HTR-8/SVneo (cell line): ENCODE measurements around the gene EMILIN1.
"Not testable (repeated sequence)": the region's sequence is repeated elsewhere in the genome, so short reads cannot be mapped to it uniquely, and the experiment has no call there.

ENCODE experiments used
- DNase-seq: peaks from one replicate; pipeline ENCODE4 v3.0.0; 2011; ENCODE audit warnings: low spot score, mixed read lengths; ENCODE audit not compliant: insufficient read length
- FAIRE-seq: peaks from 2 replicates; lab custom pipeline; 2011; peaks lifted over from hg19 to GRCh38; lab: Jason Lieb, UNC

Gene EMILIN1

GRCh38 chr2:27053321-27053720 is 25.1 kb upstream of the EMILIN1 start:
- DNase-seq (no peak), FAIRE-seq (no peak)

- FAIRE-seq (no peak), DNase-seq (no peak)
Measured at GRCh38 chr2:27053776-27054175, 24.6 kb upstream of the EMILIN1 start.

DNA sequence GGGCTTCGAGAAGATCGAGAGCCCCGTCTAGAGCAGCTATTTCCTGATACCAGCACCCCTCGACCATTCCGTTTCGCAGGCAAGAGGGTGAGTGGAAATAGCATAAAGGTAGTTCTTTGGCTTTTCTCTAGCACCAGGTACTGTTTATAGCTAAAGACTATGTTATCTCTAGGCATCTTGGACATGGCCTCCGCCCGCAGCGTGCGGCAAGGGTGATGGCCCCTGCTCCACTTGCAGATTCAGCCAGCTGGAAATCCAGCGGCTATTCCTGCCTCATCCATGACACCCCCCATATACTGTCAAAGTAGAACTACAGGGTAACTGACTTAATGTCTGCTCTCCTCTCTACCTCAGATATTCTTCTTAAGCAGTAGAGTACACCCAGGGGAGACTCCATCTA is 23.7 kb upstream of the EMILIN1 start:
- DNase-seq (no peak), FAIRE-seq (no peak)

DNA sequence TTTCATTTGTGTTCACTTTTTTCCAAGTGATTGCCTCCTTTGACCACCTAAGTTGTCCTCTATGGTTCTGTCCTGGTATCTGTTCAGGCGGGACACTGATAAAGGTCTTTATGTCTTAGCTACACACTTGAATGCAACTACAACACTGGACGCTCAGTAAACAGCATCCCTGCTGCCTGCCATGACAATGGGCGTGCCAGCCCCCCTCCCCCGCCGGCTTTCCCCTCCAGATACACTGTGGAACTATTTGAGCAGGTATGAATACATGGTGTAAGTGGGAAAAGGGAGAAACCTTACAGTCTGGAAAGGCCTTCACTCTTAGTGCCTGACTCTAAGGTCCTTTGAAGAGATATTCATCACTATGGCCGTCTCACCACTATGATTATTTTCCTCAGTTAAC is 21.2 kb upstream of the EMILIN1 start:
- no peak for DNase-seq
- no peak for FAIRE-seq

GRCh38 chr2:27058210-27058609 is 20.2 kb upstream of the EMILIN1 start:
- no peak for FAIRE-seq
- no peak for DNase-seq

DNA sequence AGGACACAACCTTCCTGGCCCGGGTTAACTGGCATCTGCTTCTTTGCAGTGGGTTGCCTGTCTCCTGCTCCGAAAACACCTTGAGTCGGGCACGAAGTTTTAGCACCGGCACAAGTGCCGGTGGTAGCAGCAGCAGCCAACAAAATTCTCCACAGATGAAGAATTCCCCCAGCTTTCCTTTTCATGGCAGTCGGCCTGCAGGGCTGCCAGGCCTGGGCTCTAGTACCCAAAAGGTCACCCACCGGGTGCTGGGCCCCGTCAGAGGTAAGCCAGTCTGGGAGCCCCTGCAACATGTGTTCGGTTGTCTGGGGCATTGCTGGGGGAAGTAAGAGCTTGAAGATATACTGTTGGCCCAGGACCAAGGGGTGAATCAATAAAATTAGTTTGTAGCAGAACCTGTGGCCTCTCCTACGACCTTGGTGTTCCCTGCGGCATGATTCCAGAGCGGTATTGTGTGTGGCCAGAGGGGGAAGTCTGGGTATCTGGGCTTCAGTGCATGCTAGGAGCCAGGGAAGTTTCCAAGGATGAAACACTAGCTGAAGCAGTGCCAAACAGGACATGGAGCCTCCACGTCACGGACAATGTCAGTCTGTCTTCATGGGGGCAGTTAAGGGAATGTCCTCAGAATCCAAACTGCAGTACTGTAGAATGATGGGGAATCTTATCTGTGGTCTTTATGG is 19.1 kb upstream of the EMILIN1 start:
- FAIRE-seq = no peak
- no peak for DNase-seq

DNA sequence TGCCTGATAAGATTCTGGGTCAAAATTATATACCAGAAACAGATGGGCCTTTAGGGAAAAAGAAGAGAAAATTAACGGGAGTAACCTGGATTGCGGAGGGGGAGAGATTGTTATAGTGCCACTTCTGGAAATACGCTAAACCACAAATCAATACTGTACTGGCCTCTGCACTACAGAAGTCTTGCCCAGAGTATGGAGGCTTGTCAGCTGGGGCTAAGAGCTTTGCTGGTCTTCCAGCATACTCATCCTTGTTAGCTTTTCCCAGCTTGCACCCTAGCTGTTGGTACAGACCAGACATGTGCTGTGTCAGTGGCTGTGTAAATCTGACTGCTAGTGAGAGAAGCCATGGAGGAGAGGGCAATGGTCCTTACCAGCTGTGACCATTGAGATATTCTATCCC is 18.1 kb upstream of the EMILIN1 start:
- DNase-seq (no peak), FAIRE-seq (no peak)

- FAIRE-seq (no peak), DNase-seq (no peak)
Measured at GRCh38 chr2:27065128-27065527, 13.3 kb upstream of the EMILIN1 start.

GRCh38 chr2:27067385-27067784 is 11.0 kb upstream of the EMILIN1 start:
- FAIRE-seq = no peak
- DNase-seq = no peak

GRCh38 chr2:27069436-27069835 is 9.0 kb upstream of the EMILIN1 start:
- no peak for FAIRE-seq
- no peak for DNase-seq

DNA sequence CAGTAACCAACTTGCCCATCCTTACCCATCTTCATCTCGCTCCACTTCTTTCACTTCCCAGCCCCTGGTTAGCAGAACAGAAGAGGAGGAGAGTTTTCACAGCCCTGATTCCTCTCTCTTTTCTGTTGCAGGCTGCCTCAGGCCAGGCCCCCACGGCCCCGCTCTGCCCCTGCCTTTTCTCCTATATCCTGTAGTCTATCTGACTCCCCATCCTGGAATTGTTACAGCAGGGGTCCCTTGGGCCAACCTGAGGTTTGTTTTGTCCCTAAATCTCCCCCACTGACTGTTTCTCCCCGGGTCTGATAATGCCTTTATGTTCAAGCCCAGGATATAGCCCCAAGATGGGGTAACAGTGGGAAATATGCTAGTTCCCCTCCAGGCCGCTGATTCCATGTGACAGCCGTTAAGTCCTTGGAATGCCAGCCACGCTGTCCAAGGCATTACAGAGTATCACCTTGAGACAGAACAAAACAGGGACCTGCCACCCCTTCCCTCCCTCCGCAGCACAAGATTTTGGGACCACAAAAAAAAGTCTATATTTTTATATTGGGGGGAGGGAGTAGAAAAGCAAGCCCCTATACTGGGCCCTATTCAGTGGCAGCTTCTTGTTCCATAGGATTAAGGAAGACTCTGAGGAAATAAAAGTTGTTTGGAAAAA is 8.3 kb upstream of the EMILIN1 start:
- no peak for DNase-seq
- FAIRE-seq = no peak

DNA sequence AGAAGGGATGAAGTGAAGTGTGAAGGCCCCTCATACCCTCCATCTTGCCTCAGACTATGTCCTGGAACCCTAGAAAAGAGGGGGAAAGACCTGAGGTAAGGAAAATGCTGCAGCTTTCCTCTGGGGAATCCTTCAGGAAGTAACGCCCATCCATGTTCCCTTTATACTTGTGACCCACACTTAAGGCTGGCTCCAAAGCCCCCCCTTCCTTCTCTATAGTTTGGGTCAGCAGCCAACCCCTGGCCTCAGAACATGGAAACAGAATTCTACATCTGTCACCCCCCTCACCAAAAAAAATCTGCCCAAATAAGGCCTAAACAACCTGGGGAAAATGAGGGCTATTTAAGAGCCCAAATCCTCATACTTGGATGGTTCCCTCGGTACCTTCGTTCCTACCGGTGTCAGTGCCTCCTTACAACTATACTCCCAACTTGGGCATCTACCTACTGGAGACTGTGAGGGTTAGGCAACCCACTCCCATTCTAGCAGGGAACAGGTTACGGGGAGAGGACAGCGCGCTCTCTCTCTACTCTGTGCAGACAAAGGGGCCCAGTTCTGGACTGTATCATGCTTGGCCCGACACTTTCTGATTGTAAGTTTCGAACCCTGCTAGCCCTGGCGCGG is 7.7 kb upstream of the EMILIN1 start:
- DNase-seq (no peak), FAIRE-seq (no peak)

GRCh38 chr2:27071277-27071989 is 7.0 kb upstream of the EMILIN1 start, which contains the start of gene OST4:
TSS of gene OST4 (minus strand) at chr2:27071654.
- DNase-seq (peak; percentile 95), FAIRE-seq (peak; percentile 90)

- no peak for FAIRE-seq
- DNase-seq = peak; percentile 28
Measured at GRCh38 chr2:27071990-27072830, 6.2 kb upstream of the EMILIN1 start.

- DNase-seq = no peak
- no peak for FAIRE-seq
Measured at GRCh38 chr2:27072920-27073319, 5.5 kb upstream of the EMILIN1 start.

- FAIRE-seq (no peak), DNase-seq (no peak)
Measured at GRCh38 chr2:27073782-27074181, 4.6 kb upstream of the EMILIN1 start.

DNA sequence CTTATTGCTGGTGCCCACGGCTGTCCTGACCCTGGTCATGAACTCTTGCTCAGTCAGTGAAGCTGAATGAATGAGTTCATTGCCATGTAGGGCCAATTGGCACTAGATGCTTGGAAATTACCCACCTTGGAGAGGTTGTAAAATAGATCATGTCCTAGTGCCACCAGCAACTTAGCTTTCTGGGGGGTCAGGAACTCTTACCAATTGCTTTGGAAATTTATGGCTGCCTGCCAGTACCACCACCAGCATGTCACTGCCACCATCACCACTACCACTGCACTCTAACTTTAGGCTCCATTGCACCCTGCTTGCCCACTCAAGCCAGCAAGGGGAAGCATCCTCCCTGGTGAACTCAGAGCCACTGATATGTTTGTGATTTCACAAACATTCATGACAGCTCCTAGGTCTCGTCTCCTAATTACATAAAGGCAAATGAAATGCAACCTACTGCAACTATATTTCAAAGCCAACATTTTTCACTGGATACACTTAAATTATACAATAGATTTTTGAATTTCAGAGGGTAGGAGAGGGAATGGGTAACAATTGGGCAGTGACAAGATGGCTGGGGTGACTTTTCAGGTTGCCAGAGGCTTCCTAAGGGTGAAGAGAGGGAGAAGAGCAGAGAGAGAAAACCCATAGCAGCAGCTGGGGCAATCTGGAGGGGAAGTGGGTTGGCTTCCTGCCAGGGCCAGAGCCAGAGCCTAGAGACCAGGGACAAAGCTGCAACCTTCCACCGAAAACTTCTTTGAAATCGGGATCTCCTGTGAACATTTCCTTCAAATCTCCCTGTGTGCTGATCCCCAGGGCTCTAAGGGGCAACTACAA is 3.5 kb upstream of the EMILIN1 start:
- FAIRE-seq (no peak), DNase-seq (no peak)

DNA sequence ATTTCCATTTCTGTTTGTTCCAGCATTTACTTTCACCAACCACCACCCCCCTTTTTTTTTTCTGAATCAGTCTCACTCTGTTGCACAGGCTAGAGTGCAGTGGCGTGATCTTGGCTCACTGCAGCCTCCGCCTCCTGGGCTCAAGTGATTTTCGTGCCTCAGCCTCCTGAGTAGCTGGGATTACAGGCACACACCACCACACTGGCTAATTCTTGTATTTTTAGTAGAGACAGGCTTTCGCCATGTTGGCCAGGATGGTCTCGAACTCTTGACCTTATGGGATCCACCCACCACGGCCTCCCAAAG is 2.9 kb upstream of the EMILIN1 start:
- not testable (repeated sequence) for FAIRE-seq, DNase-seq

- no peak for FAIRE-seq
- DNase-seq = no peak
Measured at GRCh38 chr2:27076323-27076722, 2.1 kb upstream of the EMILIN1 start.
